ENCODE results near the gene ADIRF. TPM values are rescaled to one million over a fixed set of nuclear protein-coding genes. Genes with fewer than 3 reads are reported as not detected.
"Not testable (repeated sequence)": the region's sequence is repeated elsewhere in the genome, so short reads cannot be mapped to it uniquely, and the experiment has no call there.

Gene ADIRF
- polyA plus RNA-seq, 12 donors: 0.56 to 10.1 (median 4.0) TPM; not detected in 2

GRCh38 chr10:87020056-87020455, 51.8 kb downstream of the ADIRF start, which contains the start of gene FAM25A:
Gene FAM25A, plus strand, starts transcription at chr10:87020294. Its CDS starts 31 bp downstream, at chr10:87020325.
- DNase-seq: not testable (repeated sequence)

Other genes starting within 250 kb of the ADIRF start
- gene BMPR1A, start 211.9 kb upstream of the ADIRF start, polyA plus RNA-seq (ENCODE audit: insufficient read length in 12 of 12): 10 to 100 TPM in 11 of 12 donors, not detected in 1; 16.3 to 65.1 (median 55.2) TPM
- 10 to 100 TPM in 11 of 12 donors, not detected in 1; 17.1 to 23.0 (median 19.4) TPM for gene MMRN2, start 10.9 kb upstream of the ADIRF start, polyA plus RNA-seq (ENCODE audit: insufficient read length in 12 of 12)
- 10 to 100 TPM in 2 of 12 donors, 1 to 10 TPM in 9, not detected in 1; 3.1 to 50.4 (median 4.4) TPM for gene SNCG, start 9.9 kb upstream of the ADIRF start, polyA plus RNA-seq (ENCODE audit: insufficient read length in 12 of 12)
- gene FAM25A, start 51.8 kb downstream of the ADIRF start, polyA plus RNA-seq (ENCODE audit: insufficient read length in 12 of 12): not detected
- 100 to 1,000 TPM in 1 of 12 donors, 10 to 100 TPM in 11; 40.9 to 141 (median 62.0) TPM for gene GLUD1, start 126.4 kb downstream of the ADIRF start, polyA plus RNA-seq (ENCODE audit: insufficient read length in 12 of 12)
- gene SHLD2, start 126.7 kb downstream of the ADIRF start, polyA plus RNA-seq (ENCODE audit: insufficient read length in 12 of 12): 10 to 100 TPM in 11 of 12 donors, not detected in 1; 16.9 to 29.8 (median 23.4) TPM

All from muscle of arm (tissue), 12 donors.